GM19351 (cell line): Measurements from ENCODE around the gene PCDHGA10.
"Not testable (repeated sequence)": the region's sequence is repeated elsewhere in the genome, so short reads cannot be mapped to it uniquely, and the experiment has no call there.

Source experiments
- ATAC-seq: cut with Tn5 transposase; IDR thresholded peaks from one replicate; pipeline ENCODE4 v1.9.1; 2021; ENCODE audit warnings: mild to moderate bottlenecking, moderate library complexity; ENCODE audit not compliant: unreplicated experiment

The PCDHGA10 gene

GRCh38 chr5:141412854-141413539 lies at the start of gene PCDHGA10:
PCDHGA10 (plus strand) TSS chr5:141412987; CDS start chr5:141413176, 189 bp downstream.
- ATAC-seq: peak; percentile 76

- no peak for ATAC-seq
Measured at GRCh38 chr5:141363952-141364660, 48.7 kb upstream of the PCDHGA10 start, which contains the start of gene PCDHGA5. PCDHGA5 (plus strand) TSS chr5:141364162; CDS start chr5:141364331, 169 bp downstream.

GRCh38 chr5:141366016-141366896 lies 46.5 kb upstream of the PCDHGA10 start:
- no peak for ATAC-seq

GRCh38 chr5:141369994-141370848 lies 42.6 kb upstream of the PCDHGA10 start, which contains the start of gene PCDHGB3:
PCDHGB3 (plus strand) TSS chr5:141370242; CDS start chr5:141370395, 153 bp downstream.
- ATAC-seq: peak; percentile 99

- no peak for ATAC-seq
Measured at GRCh38 chr5:141371572-141372475, 41.0 kb upstream of the PCDHGA10 start.

- no peak for ATAC-seq
Measured at GRCh38 chr5:141373673-141374317, 39.0 kb upstream of the PCDHGA10 start, which contains the start of gene PCDHGA6. PCDHGA6 (plus strand) TSS chr5:141373891; CDS start chr5:141374084, 193 bp downstream.

GRCh38 chr5:141374627-141375026 lies 38.2 kb upstream of the PCDHGA10 start:
- ATAC-seq: no peak

GRCh38 chr5:141375444-141376155 lies 37.2 kb upstream of the PCDHGA10 start:
- not testable (repeated sequence) for ATAC-seq

GRCh38 chr5:141382469-141383294 lies 30.1 kb upstream of the PCDHGA10 start, which contains the start of gene PCDHGA7:
PCDHGA7 (plus strand) TSS chr5:141382742; CDS start chr5:141382900, 158 bp downstream.
- no peak for ATAC-seq

- ATAC-seq: no peak
Measured at GRCh38 chr5:141383345-141383744, 29.4 kb upstream of the PCDHGA10 start.

- ATAC-seq: no peak
Measured at GRCh38 chr5:141384471-141385267, 28.1 kb upstream of the PCDHGA10 start.

GRCh38 chr5:141387557-141388311 lies 25.1 kb upstream of the PCDHGA10 start, which contains the start of gene PCDHGB4:
PCDHGB4 (plus strand) TSS chr5:141387698; CDS start chr5:141387885, 187 bp downstream.
- ATAC-seq: peak; percentile 44

GRCh38 chr5:141388661-141389060 lies 24.1 kb upstream of the PCDHGA10 start:
- ATAC-seq: no peak

- no peak for ATAC-seq
Measured at GRCh38 chr5:141389153-141390042, 23.4 kb upstream of the PCDHGA10 start.
